ENCODE data around the gene PTPRG. TPM values are rescaled to one million over a fixed set of nuclear protein-coding genes. Genes with fewer than 3 reads are reported as not detected.

Gene PTPRG
- total and polyA plus RNA-seq, 2 donors (not counting 3 experiments of a cell fraction or from before 2014, with no cell fraction given), result 8.9 to 39.1 TPM

- H3K9ac ChIP-seq (replicated peaks; ENCODE audit: extremely low read depth, insufficient read depth, low read length), result no peak overlapping the region
- no TSS peak for BruUV-seq (replicated peaks)
- no peaks in the 10 kb centered on the region for H3K36me3 ChIP-seq (ENCODE audit: control insufficient read depth in 2 of 2, extremely low read depth in 1 of 2, insufficient read depth in 2 of 2, low read length in 2 of 2)
- ChIA-PET POLR2A (no interaction called here), CTCF (no interaction called here)
- dilution Hi-C loops (cut with MboI; ENCODE audit: extremely low pct_ligation_motif_present, low sequenced_read_pairs), result no loop called here
- DNase-seq (ENCODE audit: low read depth, low spot score), result no peak
- H3K27ac ChIP-seq (ENCODE audit: insufficient read depth, low read depth, low read length), result no peak overlapping the region
- no peak overlapping the region for H3K4me3 ChIP-seq (replicated peaks in 1 of 3; ENCODE audit: insufficient read depth in 1 of 3, low read depth in 1 of 3, low read length in 3 of 3)
- no peak overlapping the region for H3K4me2 ChIP-seq (ENCODE audit: insufficient read depth, low read length)
- H3K79me2 ChIP-seq (ENCODE audit: control insufficient read depth, insufficient read depth, low read length), result no peaks in the 10 kb centered on the region
- no peaks in the 10 kb centered on the region for H3K4me1 ChIP-seq (ENCODE audit: control insufficient read depth, extremely low read depth, insufficient read depth, low read length)
- no peaks in the 10 kb centered on the region for H3K9me1 ChIP-seq (replicated peaks; ENCODE audit: control insufficient read depth, extremely low read depth, insufficient read depth, low read length)
- H3K27me3 ChIP-seq (ENCODE audit: control insufficient read depth in 2 of 2, insufficient read depth in 2 of 2, low read length in 2 of 2), result no peaks in the 10 kb centered on the region
- H3K9me3 ChIP-seq (replicated peaks; ENCODE audit: control insufficient read depth, insufficient read depth, low read length), result no peaks in the 10 kb centered on the region
- FAIRE-seq, result no peak
- TF ChIP-seq MYC (IDR thresholded peaks at IDR 0.05; ENCODE audit: low read depth, low read length) (no peak), MAX (IDR thresholded peaks at IDR 0.05; ENCODE audit: insufficient read depth, insufficient read length) (no peak), FOS (IDR thresholded peaks at IDR 0.05; ENCODE audit: borderline replicate concordance, insufficient read depth, low read length) (no peak), GATA2 (IDR thresholded peaks at IDR 0.05; ENCODE audit: insufficient read depth, insufficient read length, low read depth, low read length) (no peak), POLR2AphosphoS5 (IDR thresholded peaks at IDR 0.05; ENCODE audit: insufficient read depth, low read depth, low read length) (no peak), JUN (IDR thresholded peaks at IDR 0.05; ENCODE audit: borderline replicate concordance, insufficient read depth, insufficient read length, low read depth) (no peak), POLR2A (IDR thresholded peaks at IDR 0.05; ENCODE audit: low read depth, low read length) (no peak), CTCF (IDR thresholded peaks at IDR 0.05; ENCODE audit: extremely low read depth in 1 of 2, insufficient read depth in 1 of 2, low read depth in 1 of 2, low read length in 2 of 2) (no peak)
- intact Hi-C loops (cut with micrococcal nuclease), result no loop called here
- no peak overlapping the region for H2AFZ ChIP-seq (ENCODE audit: low read depth, low read length)
- no peaks in the 10 kb centered on the region for H4K20me1 ChIP-seq (replicated peaks; ENCODE audit: control insufficient read depth, extremely low read depth, insufficient read depth, low read length)
These were observed 249.7 kb downstream of the PTPRG start for GRCh38 chr3:61810953-61811497.
